Measurements from ENCODE around the gene FUBP1. TPM values are rescaled to one million over a fixed set of nuclear protein-coding genes. Genes with fewer than 3 reads are reported as not detected.

The FUBP1 gene
- total RNA-seq, 1 experiment from 2014 or later, result 208 TPM

DNA sequence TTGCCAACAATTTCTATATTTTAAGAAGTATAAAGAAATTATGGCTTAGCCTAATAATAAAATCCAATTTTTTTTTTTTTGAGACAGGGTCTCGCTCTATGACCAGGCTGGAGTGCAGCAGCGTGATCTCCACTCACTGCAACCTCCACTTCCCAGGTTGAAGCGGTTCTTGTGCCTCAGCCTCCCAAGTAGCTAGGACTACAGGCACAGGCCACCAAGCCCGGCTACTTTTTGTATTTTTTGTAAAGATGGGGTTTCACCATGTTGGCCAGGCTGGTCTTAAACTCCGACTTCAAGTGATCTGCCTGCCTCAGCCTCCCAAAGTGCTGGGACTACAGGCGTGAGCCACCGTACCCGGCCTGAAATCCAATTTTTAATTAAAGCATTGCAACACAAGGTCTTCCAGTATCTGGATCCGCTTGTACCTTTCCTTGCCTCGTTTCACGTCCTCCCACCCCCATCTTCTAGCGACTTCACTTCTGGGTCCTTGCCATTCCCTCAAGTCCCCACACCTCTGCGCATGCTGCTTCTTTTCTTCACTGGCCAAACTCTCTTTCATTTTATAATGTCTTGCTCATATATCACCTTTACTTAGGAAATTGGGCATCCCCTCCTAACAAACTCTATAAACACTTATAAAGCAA is 2.3 kb downstream of the FUBP1 start (continued):
- no peak for TF ChIP-seq ZSCAN18 (CRISPR knock-in tag; IDR thresholded peaks at IDR 0.05)
- no peak for TF ChIP-seq IRF1 (CRISPR knock-in tag; IDR thresholded peaks at IDR 0.05)
- TF ChIP-seq MLX (CRISPR knock-in tag; IDR thresholded peaks at IDR 0.05), result no peak
- TF ChIP-seq ZNF121 (CRISPR knock-in tag; IDR thresholded peaks at IDR 0.05), result no peak
- no peak for TF ChIP-seq PRRX2 (CRISPR knock-in tag; IDR thresholded peaks at IDR 0.05)
- TF ChIP-seq ZBTB21 (CRISPR knock-in tag; IDR thresholded peaks at IDR 0.05; ENCODE audit: borderline replicate concordance), result no peak
- TF ChIP-seq ZNF232 (CRISPR knock-in tag; IDR thresholded peaks at IDR 0.05), result no peak
- TF ChIP-seq GABPB1 (CRISPR knock-in tag; IDR thresholded peaks at IDR 0.05), result no peak
- TF ChIP-seq AFF4 (CRISPR knock-in tag; IDR thresholded peaks at IDR 0.05; ENCODE audit: borderline replicate concordance), result no peak

- ATAC-seq (no peak), DNase-seq (ENCODE audit: low spot score) (no peak)
- Mint-ChIP-seq H3K4me3 (no peak overlapping the region), H3K36me3 (peaks cover 18% of the 10 kb centered on the region), H3K27ac (peak overlapping the region; percentile 89), H3K9me3 (no peaks in the 10 kb centered on the region), H3K4me1 (peaks cover 53% of the 10 kb centered on the region), H3K27me3 (ENCODE audit: low read depth) (no peaks in the 10 kb centered on the region)
- CTCF ChIA-PET, result interaction anchor here (0.6 to 1.2 kb wide), 3 partner anchors 45 to 139 kb away, joined by 3 to 4 read pairs (median 4); no protein-coding TSS in a partner anchor
- POLR2A ChIA-PET, result interaction anchor here (2.0 kb wide), 1 partner anchor 11 kb away, joined by 4 read pairs; no protein-coding TSS in a partner anchor
- TF ChIP-seq ZBTB21 (CRISPR knock-in tag; IDR thresholded peaks at IDR 0.05; ENCODE audit: borderline replicate concordance) (no peak), HMGXB4 (CRISPR knock-in tag; IDR thresholded peaks at IDR 0.05) (no peak), JAZF1 (CRISPR knock-in tag; IDR thresholded peaks at IDR 0.05) (no peak), TEAD4 (CRISPR knock-in tag; IDR thresholded peaks at IDR 0.05) (no peak), ELF4 (CRISPR knock-in tag; IDR thresholded peaks at IDR 0.05; ENCODE audit: low read depth) (no peak), E2F5 (CRISPR knock-in tag; IDR thresholded peaks at IDR 0.05) (no peak), IRF1 (CRISPR knock-in tag; IDR thresholded peaks at IDR 0.05) (no peak), TP53 (CRISPR knock-in tag; IDR thresholded peaks at IDR 0.05) (no peak), FOXP1 (CRISPR knock-in tag; IDR thresholded peaks at IDR 0.05; ENCODE audit: borderline replicate concordance) (no peak), EMX1 (CRISPR knock-in tag; IDR thresholded peaks at IDR 0.05) (no peak)
- TF ChIP-seq, protein P1, sequence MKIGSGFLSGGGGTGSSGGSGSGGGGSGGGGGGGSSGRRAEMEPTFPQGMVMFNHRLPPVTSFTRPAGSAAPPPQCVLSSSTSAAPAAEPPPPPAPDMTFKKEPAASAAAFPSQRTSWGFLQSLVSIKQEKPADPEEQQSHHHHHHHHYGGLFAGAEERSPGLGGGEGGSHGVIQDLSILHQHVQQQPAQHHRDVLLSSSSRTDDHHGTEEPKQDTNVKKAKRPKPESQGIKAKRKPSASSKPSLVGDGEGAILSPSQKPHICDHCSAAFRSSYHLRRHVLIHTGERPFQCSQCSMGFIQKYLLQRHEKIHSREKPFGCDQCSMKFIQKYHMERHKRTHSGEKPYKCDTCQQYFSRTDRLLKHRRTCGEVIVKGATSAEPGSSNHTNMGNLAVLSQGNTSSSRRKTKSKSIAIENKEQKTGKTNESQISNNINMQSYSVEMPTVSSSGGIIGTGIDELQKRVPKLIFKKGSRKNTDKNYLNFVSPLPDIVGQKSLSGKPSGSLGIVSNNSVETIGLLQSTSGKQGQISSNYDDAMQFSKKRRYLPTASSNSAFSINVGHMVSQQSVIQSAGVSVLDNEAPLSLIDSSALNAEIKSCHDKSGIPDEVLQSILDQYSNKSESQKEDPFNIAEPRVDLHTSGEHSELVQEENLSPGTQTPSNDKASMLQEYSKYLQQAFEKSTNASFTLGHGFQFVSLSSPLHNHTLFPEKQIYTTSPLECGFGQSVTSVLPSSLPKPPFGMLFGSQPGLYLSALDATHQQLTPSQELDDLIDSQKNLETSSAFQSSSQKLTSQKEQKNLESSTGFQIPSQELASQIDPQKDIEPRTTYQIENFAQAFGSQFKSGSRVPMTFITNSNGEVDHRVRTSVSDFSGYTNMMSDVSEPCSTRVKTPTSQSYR (CRISPR knock-in tag; IDR thresholded peaks at IDR 0.05), result no peak
- TF ChIP-seq, protein P2, sequence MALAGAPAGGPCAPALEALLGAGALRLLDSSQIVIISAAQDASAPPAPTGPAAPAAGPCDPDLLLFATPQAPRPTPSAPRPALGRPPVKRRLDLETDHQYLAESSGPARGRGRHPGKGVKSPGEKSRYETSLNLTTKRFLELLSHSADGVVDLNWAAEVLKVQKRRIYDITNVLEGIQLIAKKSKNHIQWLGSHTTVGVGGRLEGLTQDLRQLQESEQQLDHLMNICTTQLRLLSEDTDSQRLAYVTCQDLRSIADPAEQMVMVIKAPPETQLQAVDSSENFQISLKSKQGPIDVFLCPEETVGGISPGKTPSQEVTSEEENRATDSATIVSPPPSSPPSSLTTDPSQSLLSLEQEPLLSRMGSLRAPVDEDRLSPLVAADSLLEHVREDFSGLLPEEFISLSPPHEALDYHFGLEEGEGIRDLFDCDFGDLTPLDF (CRISPR knock-in tag; IDR thresholded peaks at IDR 0.05), result no peak
These were observed 3.0 kb downstream of the FUBP1 start for GRCh38 chr1:77975907-77976306.

All from WTC11 (cell line).